ENCODE measurements around the gene MTA2.

The MTA2 gene

GRCh38 chr11:62612366-62613290 lies 11.0 kb upstream of the MTA2 start, which contains the start of the genes EML3 and ROM1:
Gene EML3 (minus strand): TSS chr11:62612775. CDS start chr11:62612457, 318 bp downstream.
Gene ROM1 (plus strand): TSS chr11:62613257. CDS start chr11:62613282, 25 bp downstream.
- DNase-seq, result peak; percentile 91

- DNase-seq, result no peak
Observed at GRCh38 chr11:62611705-62612365, 10.2 kb upstream of the MTA2 start.

- DNase-seq, result no peak
Observed at GRCh38 chr11:62610814-62611704, 9.4 kb upstream of the MTA2 start.

GRCh38 chr11:62610403-62610802 lies 8.7 kb upstream of the MTA2 start:
- no peak for DNase-seq

GRCh38 chr11:62608776-62609175 lies 7.1 kb upstream of the MTA2 start:
- DNase-seq, result no peak

- peak; percentile 59 for DNase-seq
Observed at GRCh38 chr11:62607714-62608113, 6.0 kb upstream of the MTA2 start.

GRCh38 chr11:62605902-62606301 lies 4.2 kb upstream of the MTA2 start:
- DNase-seq, result no peak

- DNase-seq, result no peak
Observed at GRCh38 chr11:62605467-62605866, 3.8 kb upstream of the MTA2 start.

GRCh38 chr11:62604460-62605120 lies 2.9 kb upstream of the MTA2 start:
- DNase-seq, result no peak

- DNase-seq, result no peak
Observed at GRCh38 chr11:62603776-62604299, 2.2 kb upstream of the MTA2 start.

GRCh38 chr11:62603072-62603408 lies 1.4 kb upstream of the MTA2 start:
- no peak for DNase-seq

GRCh38 chr11:62602141-62603071 lies 741 bp upstream of the MTA2 start:
- DNase-seq, result no peak

- peak; percentile 41 for DNase-seq
Observed at GRCh38 chr11:62601122-62601371, 618 bp downstream of the MTA2 start.

- DNase-seq, result no peak
Observed at GRCh38 chr11:62600367-62601121, 1.1 kb downstream of the MTA2 start.

- no peak for DNase-seq
Observed at GRCh38 chr11:62599901-62600300, 1.8 kb downstream of the MTA2 start.

- peak; percentile 99 for DNase-seq
Observed at GRCh38 chr11:62599069-62599696, 2.5 kb downstream of the MTA2 start.

GRCh38 chr11:62595124-62595523 lies 6.5 kb downstream of the MTA2 start:
- no peak for DNase-seq

- DNase-seq, result peak; percentile 82
Observed at GRCh38 chr11:62593434-62594044, 8.1 kb downstream of the MTA2 start.

- DNase-seq, result no peak
Observed at GRCh38 chr11:62592989-62593421, 8.7 kb downstream of the MTA2 start.

All from CD4-positive, alpha-beta T cell treated with Interleukin-15 for 1 hour (primary cell).